OCI-LY1 (cell line): ENCODE results near the gene A1BG.
A peak's percentile ranks its signal among the peaks of the same experiment; 100 is the strongest.

ENCODE experiments used
- H2AFZ ChIP-seq: fragments of 200-600 bp; sonication (generic), shearing (Covaris generic); 2 replicates; pipeline ENCODE4 v1.6.0; 2014; ENCODE audit warnings: antibody characterized with exemption, mild to moderate bottlenecking, low read length
- H3F3A ChIP-seq: fragments of 200-600 bp; sonication (generic), shearing (Covaris generic); 2 replicates; pipeline ENCODE4 v1.6.0; 2014; ENCODE audit warnings: mild to moderate bottlenecking, antibody characterized with exemption, low read length, moderate library complexity; ENCODE audit not compliant: insufficient read depth
- H3K27ac ChIP-seq: fragments of 200-600 bp; sonication (generic); 2 replicates; pipeline ENCODE4 v1.5.1; 2014; ENCODE audit warnings: low read length, mixed run types, mild to moderate bottlenecking, low read depth; ENCODE audit not compliant: poor library complexity, severe bottlenecking
- H3K27me3 ChIP-seq: fragments of 200-600 bp; sonication (generic); 2 replicates; pipeline ENCODE4 v1.6.0; 2014; ENCODE audit warnings: antibody characterized with exemption, mild to moderate bottlenecking, low read length, moderate library complexity; ENCODE audit not compliant: insufficient read depth
- H3K36me3 ChIP-seq: fragments of 200-600 bp; sonication (generic); 2 replicates; pipeline ENCODE4 v1.6.1; 2014; ENCODE audit warnings: mild to moderate bottlenecking, antibody characterized with exemption, low read length, moderate library complexity, mixed read lengths; ENCODE audit not compliant: insufficient read depth
- H3K4me1 ChIP-seq: fragments of 200-600 bp; sonication (generic); 2 replicates; pipeline ENCODE4 v1.5.1; 2014; ENCODE audit warnings: mild to moderate bottlenecking, low read length, moderate library complexity; ENCODE audit not compliant: insufficient read depth, severe bottlenecking
- H3K4me2 ChIP-seq: fragments of 200-600 bp; sonication (generic), shearing (Covaris generic); 2 replicates; pipeline ENCODE4 v1.6.1; 2014; ENCODE audit warnings: low read length
- H3K4me3 ChIP-seq: fragments of 200-600 bp; sonication (generic); 2 replicates; pipeline ENCODE4 v1.5.1; 2014; ENCODE audit warnings: low read length, low read depth, mild to moderate bottlenecking, mixed read lengths; ENCODE audit not compliant: poor library complexity, severe bottlenecking
- H3K79me2 ChIP-seq: fragments of 200-600 bp; shearing (Covaris generic); 2 replicates; pipeline ENCODE4 v1.6.1; 2016; ENCODE audit warnings: mixed run types, low read length, mixed read lengths; ENCODE audit not compliant: insufficient read depth
- H3K9ac ChIP-seq: fragments of 200-600 bp; sonication (generic), shearing (Covaris generic); 2 replicates; pipeline ENCODE4 v1.6.1; 2014; ENCODE audit warnings: mild to moderate bottlenecking, low read length, mixed read lengths
- H3K9me2 ChIP-seq: fragments of 200-600 bp; sonication (generic), shearing (Covaris generic); 2 replicates; pipeline ENCODE4 v1.6.1; 2014; ENCODE audit warnings: low read depth, mild to moderate bottlenecking, low read length, mixed read lengths
- H3K9me3 ChIP-seq: fragments of 200-600 bp; shearing (Covaris generic); 2 replicates; pipeline ENCODE4 v1.6.1; 2014; ENCODE audit warnings: low read length, mixed read lengths
- H4K20me1 ChIP-seq: fragments of 200-600 bp; sonication (generic), shearing (Covaris generic); 2 replicates; pipeline ENCODE4 v1.6.0; 2016; ENCODE audit warnings: mild to moderate bottlenecking, low read length; ENCODE audit not compliant: insufficient read depth
- CTCF ChIP-seq: fragments of 200-600 bp; sonication (generic), shearing (Covaris generic); IDR thresholded peaks from 2 replicates; pipeline ENCODE4 v1.5.1; 2017; ENCODE audit warnings: mild to moderate bottlenecking, antibody characterized with exemption, low read length, moderate library complexity, mixed read lengths
- EZH2 ChIP-seq: fragments of 200-600 bp; sonication (generic), shearing (Covaris generic); IDR thresholded peaks from 2 replicates; pipeline ENCODE4 v1.8.0; 2017; ENCODE audit warnings: borderline replicate concordance, mixed run types, mild to moderate bottlenecking, antibody characterized with exemption, low read length, moderate library complexity, mixed read lengths

The A1BG gene

GRCh38 chr19:58364146-58364545 is 10.9 kb upstream of the A1BG start:
- Histone ChIP-seq H3K4me1 (peaks cover 15% of the 10 kb centered on the region), H2AFZ (no peak overlapping the region), H3K79me2 (no peaks in the 10 kb centered on the region), H3K9ac (no peak overlapping the region), H3K9me2 (no peaks in the 10 kb centered on the region), H3K27ac (no peak overlapping the region), H3F3A (no peaks in the 10 kb centered on the region), H3K4me3 (no peak overlapping the region), H3K27me3 (no peaks in the 10 kb centered on the region), H3K36me3 (no peaks in the 10 kb centered on the region), H4K20me1 (no peaks in the 10 kb centered on the region), H3K4me2 (no peak overlapping the region), H3K9me3 (no peaks in the 10 kb centered on the region)
- TF ChIP-seq CTCF: no peak
- no peak for TF ChIP-seq EZH2

- Histone ChIP-seq H3K9ac (peak within 1 kb of the TSS; percentile 93), H2AFZ (0 out of 2 replicates have a peak within 1 kb of the TSS, but pooled peaks have one; percentile 29), H3K4me3 (peak within 1 kb of the TSS; percentile 83), H3K9me3 (no peaks in the 10 kb centered on the region), H3K36me3 (no peaks in the 10 kb centered on the region), H3K9me2 (no peaks in the 10 kb centered on the region), H4K20me1 (no peaks in the 10 kb centered on the region), H3F3A (no peaks in the 10 kb centered on the region), H3K27ac (peak within 1 kb of the TSS; percentile 71), H3K79me2 (no peaks in the 10 kb centered on the region), H3K4me2 (peak within 1 kb of the TSS; percentile 92), H3K27me3 (no peaks in the 10 kb centered on the region), H3K4me1 (peaks cover 15% of the 10 kb centered on the region)
- TF ChIP-seq CTCF (no peak), EZH2 (no peak)
These were observed 9.1 kb upstream of the A1BG start, which contains the start of gene ZNF497 for GRCh38 chr19:58362272-58362994. Gene ZNF497, minus strand, starts transcription at chr19:58362751. Its CDS starts 5,116 bp downstream, at chr19:58357635.

- H3K27me3 ChIP-seq: no peaks in the 10 kb centered on the region
- peak overlapping the region; percentile 93 for H3K9ac ChIP-seq
- 0 out of 2 replicates have a peak overlapping the region, but pooled peaks have one; percentile 29 for H2AFZ ChIP-seq
- peaks cover 15% of the 10 kb centered on the region for H3K4me1 ChIP-seq
- peak overlapping the region; percentile 71 for H3K27ac ChIP-seq
- peak overlapping the region; percentile 92 for H3K4me2 ChIP-seq
- H3K9me2 ChIP-seq: no peaks in the 10 kb centered on the region
- H4K20me1 ChIP-seq: no peaks in the 10 kb centered on the region
- H3F3A ChIP-seq: no peaks in the 10 kb centered on the region
- H3K9me3 ChIP-seq: no peaks in the 10 kb centered on the region
- TF ChIP-seq EZH2 (no peak), CTCF (no peak)
- no peaks in the 10 kb centered on the region for H3K79me2 ChIP-seq
- H3K4me3 ChIP-seq: peak overlapping the region; percentile 83
- no peaks in the 10 kb centered on the region for H3K36me3 ChIP-seq
These were observed 8.6 kb upstream of the A1BG start for GRCh38 chr19:58361900-58362271.
